Lung (tissue), 12 donors: ENCODE data around the gene PGBD1. TPM values are rescaled to one million over a fixed set of nuclear protein-coding genes. Genes with fewer than 3 reads are reported as not detected.
A peak's percentile ranks its signal among the peaks of the same experiment; 100 is the strongest.

Source experiments
- ATAC-seq: fragments of 200-7000 bp; cut with Tn5 transposase; one replicate; pipeline ENCODE4 v1.9.1; 2020; ENCODE audit warnings: moderate number of reproducible peaks; ENCODE audit not compliant: insufficient read depth, low FRiP score
- DNase-seq, 3 donors: peaks; one replicate each; pipeline ENCODE4 v3.0.0-alpha.2; 2013 to 2017
- H3K27ac ChIP-seq, 2 donors: one replicate each; pipeline ENCODE4 v1.5.1; 2013; ENCODE audit warnings: mild to moderate bottlenecking in 2 of 2, moderate library complexity in 2 of 2, control low read depth in 1 of 2, inconsistent platforms in 1 of 2, low read depth in 1 of 2, low read length in 1 of 2
- H3K27me3 ChIP-seq, 3 donors: one replicate each; pipeline ENCODE4 v1.5.1; 2013; ENCODE audit warnings: low read length in 2 of 3; ENCODE audit not compliant: control insufficient read depth in 3 of 3, insufficient read depth in 3 of 3
- H3K36me3 ChIP-seq, 4 donors: one replicate each; pipeline ENCODE4 v1.5.1; 2013; ENCODE audit warnings: low read length in 4 of 4, mild to moderate bottlenecking in 1 of 4, moderate library complexity in 1 of 4; ENCODE audit not compliant: control insufficient read depth in 4 of 4, insufficient read depth in 4 of 4
- H3K4me1 ChIP-seq, 5 donors: one replicate each; pipeline ENCODE4 v1.5.1; 2013; ENCODE audit warnings: low read length in 5 of 5, mild to moderate bottlenecking in 2 of 5, moderate library complexity in 1 of 5; ENCODE audit not compliant: control insufficient read depth in 5 of 5, insufficient read depth in 5 of 5
- H3K4me3 ChIP-seq: one replicate; pipeline ENCODE4 v1.5.1; 2013; ENCODE audit warnings: mild to moderate bottlenecking, control low read depth, moderate library complexity
- H3K9ac ChIP-seq, 2 donors: one replicate each; pipeline ENCODE4 v1.5.1; 2013; ENCODE audit warnings: low read length in 2 of 2, control low read depth in 1 of 2; ENCODE audit not compliant: insufficient read depth in 1 of 2
- H3K9me3 ChIP-seq, 4 donors: one replicate each; pipeline ENCODE4 v1.5.1; 2013; ENCODE audit warnings: low read length in 3 of 4, mild to moderate bottlenecking in 1 of 4, moderate library complexity in 1 of 4; ENCODE audit not compliant: control insufficient read depth in 4 of 4, insufficient read depth in 3 of 4
- WGBS, 2 donors: extraction: QIAGEN DNeasy Blood & Tissue Kit; methylation state at CpG; one replicate each; pipeline ENCODE4 v1.1.7; 2013; 5-methylcytosine and 5-hydroxymethylcytosine counted together
- polyA plus RNA-seq, 2 donors: library from polyadenylated mRNA; stranded (reverse); fragments of 200-250 nt; gene quantifications; one replicate each; pipeline ENCODE4 v1.2.1, GENCODE V29; 2013
- total RNA-seq, 2 donors: library from RNA; depleted of rRNA in 1 of 2; stranded (reverse); fragments of >200 nt in 1 of 2; gene quantifications; one replicate each; pipeline ENCODE4 v1.2.1, GENCODE V29; 2014 to 2021
- TF ChIP-seq, protein P1 (sequence below): IDR thresholded peaks from 2 replicates; pipeline ENCODE4 v1.5.1; 2012; ENCODE audit warnings: mild to moderate bottlenecking; ENCODE audit errors: control extremely low read depth, extremely low read depth
- donor health status: control.
- donor health status: control.
- donor health status: Bipolar disorder and iron deficiency.
- donor health status: healthy.
- donor health status: DM: yes; HTN: yes; CAD: no.

The PGBD1 gene
- total and polyA plus RNA-seq, 4 donors = 1.8 to 5.8 (median 3.1) TPM

- peak in 2 of 3 donors; percentile 21 to 34 for DNase-seq
- TF ChIP-seq, protein P1, sequence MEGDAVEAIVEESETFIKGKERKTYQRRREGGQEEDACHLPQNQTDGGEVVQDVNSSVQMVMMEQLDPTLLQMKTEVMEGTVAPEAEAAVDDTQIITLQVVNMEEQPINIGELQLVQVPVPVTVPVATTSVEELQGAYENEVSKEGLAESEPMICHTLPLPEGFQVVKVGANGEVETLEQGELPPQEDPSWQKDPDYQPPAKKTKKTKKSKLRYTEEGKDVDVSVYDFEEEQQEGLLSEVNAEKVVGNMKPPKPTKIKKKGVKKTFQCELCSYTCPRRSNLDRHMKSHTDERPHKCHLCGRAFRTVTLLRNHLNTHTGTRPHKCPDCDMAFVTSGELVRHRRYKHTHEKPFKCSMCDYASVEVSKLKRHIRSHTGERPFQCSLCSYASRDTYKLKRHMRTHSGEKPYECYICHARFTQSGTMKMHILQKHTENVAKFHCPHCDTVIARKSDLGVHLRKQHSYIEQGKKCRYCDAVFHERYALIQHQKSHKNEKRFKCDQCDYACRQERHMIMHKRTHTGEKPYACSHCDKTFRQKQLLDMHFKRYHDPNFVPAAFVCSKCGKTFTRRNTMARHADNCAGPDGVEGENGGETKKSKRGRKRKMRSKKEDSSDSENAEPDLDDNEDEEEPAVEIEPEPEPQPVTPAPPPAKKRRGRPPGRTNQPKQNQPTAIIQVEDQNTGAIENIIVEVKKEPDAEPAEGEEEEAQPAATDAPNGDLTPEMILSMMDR = no peak
- no peaks in the 10 kb centered on the region for H3K27me3 ChIP-seq
- no peaks in the 10 kb centered on the region for H3K9me3 ChIP-seq
- H3K4me3 ChIP-seq = no peak overlapping the region
- no peak for ATAC-seq
- no peaks in the 10 kb centered on the region for H3K36me3 ChIP-seq
- H3K4me1 ChIP-seq = peaks cover 0 to 19% (median 3%) of the 10 kb centered on the region in 5 donors
- H3K27ac ChIP-seq = peak overlapping the region; percentile 87 to 96
- WGBS, 2 donors = 81 to 83% methylated on average over 7 of the region's 7 CpGs
- H3K9ac ChIP-seq = peak overlapping the region; percentile 88 to 100
Observed at GRCh38 chr6:28334286-28335039, 53.1 kb downstream of the PGBD1 start.

- no peak overlapping the region for H3K4me3 ChIP-seq
- H3K9ac ChIP-seq = peak overlapping the region; percentile 88 to 100
Observed at GRCh38 chr6:28335040-28335563, 53.7 kb downstream of the PGBD1 start.

GRCh38 chr6:28335564-28336283 is 54.4 kb downstream of the PGBD1 start, which contains the start of gene ZSCAN31:
Gene ZSCAN31 (minus strand): TSS chr6:28336148. CDS start chr6:28329683, 6,465 bp downstream.
- TF ChIP-seq, protein P1 = no peak
- Histone ChIP-seq H3K36me3 (no peaks in the 10 kb centered on the region), H3K9me3 (no peaks in the 10 kb centered on the region), H3K4me1 (peaks cover 0 to 19% (median 3%) of the 10 kb centered on the region in 5 donors), H3K27ac (peak within 1 kb of the TSS; percentile 87 to 96), H3K9ac (peak within 1 kb of the TSS; percentile 94 to 100), H3K27me3 (no peaks in the 10 kb centered on the region), H3K4me3 (peak within 1 kb of the TSS; percentile 62)
- peak in 2 of 3 donors; percentile 98 to 100 for DNase-seq
- 0% methylated on average over 35 of the region's 35 CpGs for WGBS, 2 donors
- ATAC-seq = peak; percentile 96

More at GRCh38 chr6:28335040-28335563, 53.7 kb downstream of the PGBD1 start:
- peaks cover 0 to 19% (median 3%) of the 10 kb centered on the region in 5 donors for H3K4me1 ChIP-seq
- DNase-seq (peak in 1 of 3 donors; percentile 99), ATAC-seq (peak; percentile 1)
- H3K9me3 ChIP-seq = no peaks in the 10 kb centered on the region
- no peaks in the 10 kb centered on the region for H3K27me3 ChIP-seq
- TF ChIP-seq, protein P1 = no peak
- 28 to 34% methylated on average over 12 of the region's 12 CpGs for WGBS, 2 donors
- no peaks in the 10 kb centered on the region for H3K36me3 ChIP-seq
- H3K27ac ChIP-seq = peak overlapping the region; percentile 87 to 96
